Breast epithelium (tissue), 3 donors: ENCODE data around the gene HERPUD2.

Experiments
- POLR2A ChIP-seq: fragments of 450-650 bp; IDR thresholded peaks from one replicate; pipeline ENCODE4 v1.6.1; 2016; ENCODE audit warnings: antibody characterized with exemption, mild to moderate bottlenecking, moderate library complexity
- POLR2AphosphoS5 ChIP-seq, 3 donors: sonication (generic); formaldehyde crosslinking; IDR thresholded peaks; one replicate each; pipeline ENCODE4 v1.6.1; 2017; ENCODE audit warnings: antibody characterized with exemption in 3 of 3
- TF ChIP-seq, protein P1 (sequence below), 3 donors: fragments of 450-650 bp; IDR thresholded peaks; one replicate each; pipeline ENCODE4 v1.5.1; 2016 to 2017; ENCODE audit warnings: antibody characterized with exemption in 3 of 3, mild to moderate bottlenecking in 3 of 3, moderate library complexity in 3 of 3

DNA sequence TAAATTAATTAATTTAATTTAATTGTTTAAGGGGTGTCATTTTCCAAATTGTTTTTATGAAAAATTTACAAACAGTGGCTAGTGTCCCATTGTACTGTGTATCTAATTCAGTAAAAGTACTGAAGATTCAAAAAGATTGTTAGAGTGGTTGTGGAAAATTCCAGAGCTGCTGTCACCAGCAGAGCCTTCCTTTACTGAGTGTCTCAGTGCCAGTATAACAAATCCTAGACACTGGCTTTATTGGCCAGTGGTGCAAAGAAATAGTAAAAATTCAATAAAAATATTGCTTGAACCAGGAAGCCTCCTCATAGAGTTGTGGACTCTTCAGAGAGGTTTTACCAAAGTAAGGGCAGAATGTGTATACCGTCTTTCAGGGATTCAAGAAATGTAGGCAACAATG lies 23.1 kb upstream of the HERPUD2 start:
- TF ChIP-seq POLR2A (no peak), POLR2AphosphoS5 (IDR thresholded peaks at IDR 0.05) (no peak)
- TF ChIP-seq, protein P1, sequence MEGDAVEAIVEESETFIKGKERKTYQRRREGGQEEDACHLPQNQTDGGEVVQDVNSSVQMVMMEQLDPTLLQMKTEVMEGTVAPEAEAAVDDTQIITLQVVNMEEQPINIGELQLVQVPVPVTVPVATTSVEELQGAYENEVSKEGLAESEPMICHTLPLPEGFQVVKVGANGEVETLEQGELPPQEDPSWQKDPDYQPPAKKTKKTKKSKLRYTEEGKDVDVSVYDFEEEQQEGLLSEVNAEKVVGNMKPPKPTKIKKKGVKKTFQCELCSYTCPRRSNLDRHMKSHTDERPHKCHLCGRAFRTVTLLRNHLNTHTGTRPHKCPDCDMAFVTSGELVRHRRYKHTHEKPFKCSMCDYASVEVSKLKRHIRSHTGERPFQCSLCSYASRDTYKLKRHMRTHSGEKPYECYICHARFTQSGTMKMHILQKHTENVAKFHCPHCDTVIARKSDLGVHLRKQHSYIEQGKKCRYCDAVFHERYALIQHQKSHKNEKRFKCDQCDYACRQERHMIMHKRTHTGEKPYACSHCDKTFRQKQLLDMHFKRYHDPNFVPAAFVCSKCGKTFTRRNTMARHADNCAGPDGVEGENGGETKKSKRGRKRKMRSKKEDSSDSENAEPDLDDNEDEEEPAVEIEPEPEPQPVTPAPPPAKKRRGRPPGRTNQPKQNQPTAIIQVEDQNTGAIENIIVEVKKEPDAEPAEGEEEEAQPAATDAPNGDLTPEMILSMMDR (IDR thresholded peaks at IDR 0.05), result no peak
